Stimulated activated CD8-positive, alpha-beta memory T cell treated with anti-CD3 and anti-CD28 coated beads, Interleukin-7, amount 100 ng/mL, for 24 hours (primary cell): ENCODE measurements around the gene SP140.
"Not testable (repeated sequence)": the region's sequence is repeated elsewhere in the genome, so short reads cannot be mapped to it uniquely, and the experiment has no call there.

ENCODE experiments used
- DNase-seq: peaks from one replicate; pipeline ENCODE4 v3.0.0-alpha.2; 2020; ENCODE audit warnings: low read depth

SP140 gene

DNA sequence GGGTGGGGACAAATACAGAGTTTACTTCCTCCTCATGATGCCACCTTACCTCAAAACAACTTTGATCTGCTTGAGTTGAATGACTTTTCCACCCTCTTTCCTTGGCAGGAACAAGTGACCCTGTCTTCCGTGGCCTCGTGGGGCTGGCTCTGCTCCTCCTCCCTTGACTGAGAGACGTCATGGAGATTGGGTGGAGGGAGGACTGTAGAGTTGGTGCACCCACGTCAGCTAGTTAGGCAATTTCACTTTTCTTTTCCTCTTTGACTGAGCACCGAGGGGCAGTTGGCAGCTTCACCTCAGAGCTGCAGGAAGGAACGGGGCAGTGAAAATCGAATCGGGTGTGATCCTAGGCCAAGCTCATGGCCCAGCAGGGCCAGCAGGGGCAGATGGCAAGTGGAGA, at the start of gene SP140:
Gene SP140, plus strand, starts transcription at position 251 of the 400 bp plus-strand sequence. Its CDS starts 109 bp downstream, at position 360.
- DNase-seq, result peak; percentile 39

DNA sequence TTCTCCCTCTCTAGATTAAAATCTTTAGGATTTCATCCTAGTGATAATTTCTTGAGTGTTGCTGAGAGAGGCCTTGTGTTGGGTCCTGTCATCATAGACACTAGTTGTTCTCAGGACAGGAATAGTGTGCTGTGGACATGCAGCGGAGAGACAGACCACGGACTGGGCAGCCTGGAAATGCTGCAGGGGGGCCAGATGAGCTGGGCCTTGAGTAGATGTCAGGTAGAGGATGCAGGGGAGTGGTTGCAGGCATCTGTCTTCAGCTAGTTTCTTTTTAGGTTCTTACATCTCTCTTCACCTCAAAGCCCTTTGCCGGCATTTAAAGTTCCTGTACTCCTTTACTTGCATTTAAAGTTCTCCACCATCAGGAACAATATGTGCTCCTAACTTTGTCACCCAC, 48.5 kb upstream of the SP140 start:
- no peak for DNase-seq

DNA sequence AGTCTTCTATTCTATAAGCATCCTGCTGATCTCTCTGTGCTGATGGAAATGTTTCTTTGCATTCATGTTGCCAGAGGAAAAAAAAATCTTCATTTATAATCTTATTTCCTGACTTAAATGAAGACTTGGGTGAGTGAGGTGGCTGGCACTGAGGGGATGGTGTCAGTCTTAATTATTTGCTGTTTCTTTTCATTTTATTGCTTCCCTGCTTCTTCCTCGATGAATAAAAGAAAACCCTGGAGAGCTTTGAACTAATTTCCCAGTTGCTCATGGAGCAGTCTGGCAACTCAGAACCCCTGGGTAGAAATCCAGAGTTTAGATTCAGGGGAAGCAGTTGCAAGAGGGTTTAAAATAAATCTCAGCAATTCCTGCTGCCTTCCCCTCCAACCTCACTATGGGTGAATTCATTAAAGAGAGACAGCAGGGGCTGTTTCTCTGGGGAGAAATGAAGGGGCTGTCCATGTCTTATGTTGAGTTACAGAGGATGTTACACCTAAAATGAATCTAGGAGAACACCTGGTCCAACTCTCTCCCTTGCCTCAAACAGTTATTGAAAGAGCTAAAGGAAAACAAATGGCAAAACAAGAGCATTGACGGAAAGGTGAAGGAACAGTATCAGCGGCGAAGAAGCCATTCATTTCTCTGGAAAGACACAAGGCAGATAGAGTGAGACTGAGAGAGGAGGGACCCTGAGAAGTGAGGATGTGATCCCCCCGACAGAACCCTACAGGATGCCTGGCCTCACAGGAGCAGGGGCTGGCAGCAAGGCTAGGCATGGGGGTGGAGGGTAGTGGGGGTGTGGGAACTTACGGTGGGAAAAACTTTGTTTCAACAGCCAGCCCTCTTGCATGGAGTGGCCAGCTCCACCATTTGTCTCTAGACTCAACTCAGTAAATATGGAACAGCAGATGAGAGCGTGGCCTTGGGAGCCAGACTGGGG, 46.7 kb upstream of the SP140 start:
- DNase-seq, result no peak

DNA sequence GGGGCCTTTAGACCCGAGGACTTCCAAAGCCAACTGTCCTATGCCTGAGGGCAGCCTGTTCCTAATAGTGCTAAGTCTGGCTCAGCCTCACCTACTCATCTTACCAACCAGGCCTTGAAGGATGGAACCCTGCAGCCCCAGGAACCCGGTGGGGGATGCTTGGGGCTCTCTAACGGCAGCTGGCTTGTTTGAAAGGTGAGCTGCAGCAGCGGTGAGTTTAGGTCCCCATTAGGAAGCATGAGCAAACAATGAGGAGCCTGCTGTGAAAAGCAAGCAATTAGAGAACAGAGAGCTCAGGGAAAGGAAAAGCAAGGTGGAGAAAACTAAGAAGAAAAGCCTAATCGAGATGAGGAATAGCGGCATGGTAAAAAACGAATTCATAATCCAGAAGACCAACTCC, 45.6 kb upstream of the SP140 start:
- no peak for DNase-seq

DNA sequence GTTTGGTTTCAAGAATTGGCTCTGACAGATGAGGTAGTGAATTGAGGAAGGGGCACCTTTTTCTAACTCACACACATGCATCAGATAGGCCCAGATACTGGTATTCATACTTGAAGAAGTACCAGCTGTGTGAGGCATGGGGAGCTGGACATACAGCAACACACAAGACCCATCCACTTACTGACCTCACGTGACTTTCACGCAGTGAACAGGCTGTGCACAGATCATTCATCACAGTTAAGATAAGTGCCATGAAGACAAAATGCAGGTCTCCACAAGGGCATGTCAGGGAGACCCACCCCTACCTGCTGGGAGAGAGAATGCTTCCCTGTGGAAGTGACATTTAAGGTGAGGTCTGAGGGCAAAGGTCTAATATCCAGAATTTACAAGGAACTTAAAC, 44.3 kb upstream of the SP140 start:
- DNase-seq, result no peak

DNA sequence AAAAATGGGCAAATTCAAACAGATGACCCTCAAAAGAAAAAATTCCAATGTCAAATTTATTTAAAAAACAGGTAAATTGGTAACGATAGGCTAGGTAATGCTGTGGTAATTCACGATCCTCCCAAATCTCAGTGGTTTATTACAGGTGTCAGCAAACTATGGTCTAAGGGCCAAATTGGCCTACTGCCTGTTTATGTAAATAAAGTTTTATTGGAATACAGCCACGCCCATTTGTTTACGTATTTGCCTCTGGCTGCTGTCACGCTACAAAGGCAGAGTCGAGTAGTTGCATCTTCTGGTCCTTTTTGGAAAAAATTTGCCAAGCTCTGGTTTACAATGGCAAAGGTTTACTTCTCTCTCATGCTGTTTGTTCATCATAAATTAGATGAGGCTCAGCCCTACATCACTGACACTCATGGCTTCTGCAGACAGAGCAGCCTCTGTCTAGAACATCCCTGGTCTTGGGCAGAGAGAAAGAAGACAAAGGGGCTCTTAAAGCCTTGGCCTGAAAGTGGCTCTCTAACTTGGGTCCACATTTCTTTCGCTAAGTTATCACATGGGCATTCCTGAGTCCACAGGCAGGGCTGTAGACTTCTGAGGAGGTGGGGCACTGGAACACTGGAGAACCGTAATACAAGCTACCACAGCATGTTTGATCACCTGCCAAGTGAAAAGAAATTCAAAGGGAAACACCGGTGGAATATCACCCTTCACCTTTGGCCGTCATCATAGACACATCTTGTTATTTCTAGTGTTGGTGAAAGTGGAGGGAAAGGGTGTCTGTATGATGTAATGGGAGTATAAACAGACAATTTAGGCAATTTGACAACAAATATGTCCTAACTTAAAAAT, 40.6 kb upstream of the SP140 start:
- no peak for DNase-seq

DNA sequence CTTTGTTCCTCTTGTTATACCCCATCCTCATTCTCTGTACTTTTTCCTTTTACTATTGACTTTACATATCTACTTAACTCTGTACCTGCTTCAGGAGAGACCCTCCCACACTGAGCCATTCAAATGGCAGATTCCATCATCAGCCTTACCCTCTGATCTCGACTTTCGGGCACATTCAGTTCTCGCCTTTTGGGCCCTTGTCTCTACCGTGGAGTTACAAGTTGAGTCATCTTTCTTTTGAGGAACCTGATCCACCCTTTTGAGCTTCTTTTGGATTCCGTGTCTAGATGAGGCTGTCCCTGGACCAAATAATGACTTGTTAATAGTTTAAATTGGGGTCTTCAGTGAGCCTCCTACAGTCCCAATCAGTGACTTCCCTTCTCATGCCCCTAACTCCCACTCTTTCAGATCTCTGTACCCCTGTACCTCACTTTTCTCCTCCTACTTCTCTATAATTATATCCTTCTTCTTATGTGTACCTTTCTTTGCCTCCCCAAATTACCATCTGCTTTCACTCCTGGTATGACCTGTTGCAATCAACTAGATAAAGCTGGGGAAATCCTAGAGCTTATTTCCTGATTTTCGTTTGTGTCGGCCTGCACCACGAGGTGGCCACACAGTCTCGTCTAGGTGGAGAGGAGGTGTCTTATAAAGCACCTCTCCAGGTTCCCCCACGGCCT, 23.0 kb upstream of the SP140 start:
- no peak for DNase-seq

DNA sequence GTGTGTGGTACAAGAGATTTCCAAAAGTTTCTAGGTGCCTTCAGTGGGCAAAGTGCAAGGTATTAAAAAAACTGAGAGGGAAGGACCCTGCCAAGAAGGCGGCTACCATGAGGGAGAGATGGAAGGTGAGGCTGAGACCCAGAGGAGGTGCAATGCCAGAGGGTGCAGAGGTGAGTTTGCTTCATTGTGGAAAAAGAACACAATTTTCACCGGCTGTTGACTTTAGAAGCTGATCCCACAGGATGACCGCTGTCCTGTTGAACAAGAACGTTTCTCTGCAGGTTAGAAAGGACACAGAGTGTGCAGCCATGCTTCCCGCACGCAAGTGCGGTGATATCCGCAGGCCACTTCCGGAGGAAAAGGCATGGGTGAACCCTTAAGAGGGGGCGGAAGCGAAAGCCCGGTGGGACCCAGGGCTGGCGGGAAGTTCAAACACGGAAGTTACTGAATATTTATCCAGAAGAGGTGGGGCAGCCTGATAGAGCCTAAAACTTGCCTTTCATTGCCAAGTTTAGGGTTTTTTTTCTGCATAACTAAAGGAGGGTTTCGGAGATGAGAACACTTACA, 22.3 kb upstream of the SP140 start:
- DNase-seq, result no peak

DNA sequence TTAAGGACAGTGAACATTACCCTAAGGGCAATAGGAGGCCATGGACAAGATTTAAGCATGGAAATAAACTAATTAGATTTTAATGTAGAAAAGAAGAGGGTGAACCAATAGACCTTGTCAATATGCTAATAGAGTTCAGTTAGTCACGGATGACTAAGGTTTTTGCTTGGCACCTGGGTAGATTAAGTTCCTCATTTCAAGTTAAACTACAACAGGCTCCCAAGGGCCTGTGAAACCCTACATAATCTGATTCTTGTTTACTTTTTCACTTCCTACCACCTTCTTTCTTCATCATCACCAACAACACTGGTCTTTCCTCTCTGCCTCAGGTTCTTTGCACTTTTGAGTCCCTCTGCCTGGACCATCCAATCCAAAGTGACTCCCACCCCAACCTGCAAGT, 20.5 kb upstream of the SP140 start:
- DNase-seq, result no peak

DNA sequence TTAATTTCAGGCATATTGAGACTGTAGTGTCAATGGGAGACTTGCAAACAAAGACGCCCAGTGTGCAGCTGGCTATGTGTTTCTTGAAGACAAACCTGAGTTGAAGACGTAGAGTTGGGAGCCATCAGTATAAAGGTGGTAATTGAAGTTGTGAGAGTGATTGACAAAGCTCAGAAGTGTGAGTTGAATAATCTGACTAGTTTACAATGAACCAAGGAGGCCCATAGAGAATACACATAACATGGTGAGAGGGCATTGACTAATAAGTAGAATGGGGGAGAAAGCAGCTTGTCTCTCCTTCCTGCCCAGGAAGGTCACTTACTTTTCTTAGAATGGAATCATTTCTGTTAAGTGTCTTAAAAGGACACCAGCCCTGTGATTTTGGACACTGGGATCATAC, 19.8 kb upstream of the SP140 start:
- no peak for DNase-seq

DNA sequence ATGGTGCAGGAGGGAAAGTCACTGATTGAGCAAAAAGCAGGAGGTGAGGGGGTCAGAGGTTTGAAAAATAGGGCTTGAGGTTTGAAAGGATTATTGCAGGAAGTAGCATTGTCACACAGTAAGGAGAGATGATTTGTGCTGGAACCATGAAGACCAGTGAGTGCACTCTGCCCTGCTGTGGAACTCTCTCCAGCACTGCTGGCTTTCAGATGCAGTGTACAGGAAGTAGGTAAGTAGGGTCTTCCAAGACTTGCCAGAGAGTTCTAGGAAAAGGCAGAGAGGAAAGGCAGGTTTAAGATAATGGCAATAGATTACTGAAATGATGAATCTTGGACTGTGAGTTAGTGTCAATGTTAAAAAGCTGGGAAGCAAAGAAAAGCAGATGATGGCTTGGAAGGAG, 17.0 kb upstream of the SP140 start:
- no peak for DNase-seq

DNA sequence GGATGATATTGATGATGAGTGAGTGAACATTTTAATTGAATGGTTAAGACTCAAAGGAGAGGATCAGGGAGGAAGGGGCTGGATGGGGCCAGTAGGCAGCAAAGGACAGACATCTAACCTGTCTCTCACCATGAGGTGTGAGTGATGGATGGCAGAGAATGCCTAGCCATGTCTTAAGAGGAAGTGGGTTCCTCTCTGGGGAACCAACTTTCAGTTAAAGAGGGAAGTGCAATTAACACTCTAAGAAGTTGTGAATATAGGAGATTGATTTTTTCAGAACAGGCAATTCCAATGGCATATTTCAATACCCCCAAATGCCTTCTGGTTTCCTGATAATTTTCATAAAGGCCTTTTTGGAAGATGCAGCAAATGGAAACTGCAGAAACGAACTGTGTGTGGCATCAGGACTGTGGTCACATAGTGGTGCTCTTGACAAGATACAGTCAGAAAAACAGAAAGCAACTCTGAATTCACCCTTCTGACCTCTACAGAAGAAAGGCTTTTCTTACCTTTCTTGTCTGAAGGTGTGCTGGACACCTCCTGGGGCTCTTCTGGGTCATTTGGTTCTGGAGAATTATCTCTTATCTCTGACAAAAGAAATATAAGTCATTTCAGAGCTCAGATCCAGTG, 16.0 kb upstream of the SP140 start:
- DNase-seq, result no peak

DNA sequence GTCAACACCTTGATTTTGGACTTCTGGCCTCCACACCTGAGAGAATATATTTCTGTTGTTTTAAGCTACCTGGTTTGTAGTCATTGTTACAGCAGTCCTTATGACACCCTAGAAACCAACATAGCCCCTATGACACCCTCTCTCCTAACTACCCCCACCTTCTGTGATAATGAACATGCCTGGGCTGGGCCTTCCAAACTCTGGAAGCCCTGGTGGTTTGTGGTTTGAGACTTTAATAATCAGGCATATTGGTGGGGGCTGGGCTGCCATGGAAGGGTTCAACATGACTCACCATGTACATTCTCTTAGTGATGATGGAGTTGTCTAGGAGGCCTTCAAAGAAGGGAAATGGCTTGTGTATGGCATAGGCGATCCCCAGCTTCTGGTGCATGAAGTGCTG, 9.0 kb upstream of the SP140 start:
- DNase-seq, result no peak

DNA sequence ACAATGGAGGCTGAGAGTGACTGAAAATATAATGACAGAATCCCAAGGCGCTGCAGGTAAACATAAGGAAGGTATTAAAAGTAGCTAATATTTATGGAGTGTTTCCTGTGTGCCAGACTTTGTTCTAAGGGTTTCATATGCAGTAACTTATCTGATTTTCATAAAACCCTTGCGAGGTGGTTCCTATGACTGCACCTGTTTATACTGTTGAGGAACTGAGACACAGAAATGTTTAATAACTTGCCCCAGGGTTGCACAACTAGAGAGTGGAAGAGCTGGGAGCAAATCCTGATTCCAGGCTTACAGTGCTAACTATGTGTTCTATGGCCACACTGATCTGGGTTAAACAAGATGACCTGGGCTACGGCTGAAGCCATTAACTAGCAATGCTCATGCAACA, 8.1 kb upstream of the SP140 start:
- no peak for DNase-seq

DNA sequence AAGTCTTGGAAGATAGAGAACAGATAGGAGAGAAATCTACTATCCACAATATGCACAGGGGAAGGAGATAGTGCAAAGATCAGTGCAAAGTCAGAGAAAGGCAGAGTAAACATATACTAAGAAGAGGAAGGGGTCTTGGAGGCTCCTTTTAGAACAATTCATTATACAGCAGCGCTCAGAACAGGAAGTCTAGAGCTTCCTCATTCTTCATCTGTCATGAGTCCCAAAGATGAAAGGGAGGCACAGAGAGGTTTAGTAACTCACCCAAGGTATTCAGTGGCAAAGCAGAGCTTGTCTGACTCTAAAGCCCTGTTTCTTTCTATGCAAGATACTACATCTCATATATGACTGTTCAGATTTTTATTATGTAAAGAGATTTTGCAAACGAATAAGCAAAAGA, 7.1 kb upstream of the SP140 start:
- DNase-seq, result no peak

DNA sequence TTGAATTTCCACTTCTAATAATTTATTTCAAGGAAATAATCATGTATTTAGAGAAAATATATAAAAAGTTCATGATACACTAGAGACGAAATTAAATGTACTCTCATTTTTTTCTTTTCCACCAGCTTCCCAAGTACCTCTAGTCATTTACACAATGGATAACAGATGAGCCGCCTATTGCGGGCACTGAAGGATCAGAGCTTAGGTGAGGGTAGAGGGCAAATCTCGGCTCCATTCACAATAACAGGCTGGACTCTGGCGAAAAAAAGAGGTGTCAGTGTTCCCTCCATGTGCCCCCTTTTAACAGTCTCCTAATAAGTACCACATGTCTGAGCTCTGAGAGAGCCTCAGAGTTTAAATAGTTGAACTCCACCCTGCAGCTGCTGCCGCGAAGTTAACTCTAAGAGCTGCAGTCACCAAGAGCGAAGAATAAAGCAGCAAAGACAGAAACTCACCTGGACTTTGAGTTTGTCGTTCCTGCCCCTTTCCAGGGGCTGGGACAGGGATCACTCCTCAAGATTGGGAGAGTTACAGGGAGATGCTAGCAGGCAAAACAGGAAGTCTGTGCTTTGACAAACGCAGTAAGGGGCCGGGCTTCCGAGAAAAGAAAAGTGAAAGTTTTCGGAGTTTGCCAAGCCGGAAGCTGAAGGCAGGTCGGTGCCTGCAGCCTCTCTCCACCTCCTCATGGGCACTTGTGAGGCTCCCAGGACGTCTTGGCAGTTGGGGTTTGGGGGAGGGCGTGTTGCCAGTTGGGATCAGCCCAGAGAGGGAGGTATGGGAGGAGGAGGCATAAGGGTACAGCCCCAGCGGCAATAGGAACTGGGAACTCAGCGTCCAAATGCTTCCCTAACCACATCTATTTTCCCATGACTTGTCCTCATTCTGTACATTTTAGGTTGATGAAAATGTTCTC, 5.9 kb upstream of the SP140 start, which contains the start of gene SP110:
Gene SP110, minus strand, starts transcription at position 566 of the 913 bp plus-strand sequence. CDS start 3,057 bp downstream, outside the sequence.
- DNase-seq, result peak; percentile 49

DNA sequence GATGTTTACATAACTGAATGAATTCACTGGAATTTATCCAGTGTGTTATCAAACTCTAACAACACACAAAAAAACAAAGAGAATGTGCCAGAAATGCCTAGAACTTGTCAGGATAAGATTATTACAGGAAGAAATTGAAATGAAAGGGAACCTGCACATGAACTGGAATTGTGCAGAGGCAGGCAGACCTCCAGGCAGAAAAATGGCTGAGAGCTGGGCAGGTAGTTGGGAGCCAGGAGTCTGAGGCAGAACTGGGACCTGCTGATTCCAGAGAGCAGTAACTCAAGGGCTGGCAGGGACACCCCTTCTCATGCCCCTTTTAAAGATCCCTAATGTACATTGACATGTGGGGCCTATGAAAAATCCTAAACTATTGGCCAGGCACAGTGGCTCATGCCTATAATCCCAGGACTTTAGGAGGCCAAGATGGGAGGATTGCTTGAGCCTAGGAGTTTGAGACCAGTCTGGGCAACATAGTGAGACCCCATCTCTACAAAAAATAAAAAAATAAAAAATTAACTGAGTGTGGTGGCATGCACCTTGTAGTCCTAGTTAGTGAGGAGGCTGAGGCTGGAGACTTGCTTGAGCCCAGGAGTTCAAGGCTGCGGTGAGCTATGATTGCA, 5.1 kb upstream of the SP140 start:
- DNase-seq, result no peak

DNA sequence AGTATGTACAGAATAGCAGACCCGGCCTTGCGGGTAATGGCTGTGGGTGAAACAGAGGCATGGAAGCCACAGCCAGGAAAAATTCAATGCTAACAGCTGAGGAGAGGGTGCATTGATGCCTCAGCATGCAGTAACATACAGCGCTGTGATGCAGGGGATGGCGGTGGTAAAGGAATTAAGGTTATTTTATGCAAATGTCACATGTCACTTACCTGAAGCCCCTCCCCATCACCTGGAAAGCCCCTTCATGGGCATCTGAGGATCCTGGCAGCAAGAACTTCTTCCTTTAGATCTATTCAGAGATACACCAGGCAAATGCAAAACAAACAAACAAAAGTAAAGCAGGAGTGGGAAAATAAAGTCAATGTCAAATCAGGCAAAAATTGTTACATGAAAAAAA, 4.0 kb upstream of the SP140 start:
- no peak for DNase-seq

DNA sequence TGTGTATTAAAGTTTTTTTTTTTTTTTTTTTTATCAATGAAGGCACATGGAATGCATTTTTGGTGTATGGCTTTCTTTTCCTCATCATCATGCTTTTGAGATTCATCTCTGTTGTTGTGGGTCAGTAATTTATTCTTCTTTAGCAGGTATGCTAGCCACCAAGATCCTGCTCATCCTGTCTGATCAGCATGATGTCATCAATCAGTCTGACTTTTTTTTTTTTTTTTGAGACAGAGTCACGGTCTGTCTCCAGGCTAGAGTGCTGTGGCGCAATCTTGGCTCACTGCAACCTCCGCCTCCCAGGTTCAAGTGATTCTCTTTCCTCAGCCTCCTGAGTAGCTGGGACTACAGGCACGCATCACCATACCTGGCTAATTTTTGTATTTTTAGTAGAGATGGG, 2.7 kb upstream of the SP140 start:
- not testable (repeated sequence) for DNase-seq

DNA sequence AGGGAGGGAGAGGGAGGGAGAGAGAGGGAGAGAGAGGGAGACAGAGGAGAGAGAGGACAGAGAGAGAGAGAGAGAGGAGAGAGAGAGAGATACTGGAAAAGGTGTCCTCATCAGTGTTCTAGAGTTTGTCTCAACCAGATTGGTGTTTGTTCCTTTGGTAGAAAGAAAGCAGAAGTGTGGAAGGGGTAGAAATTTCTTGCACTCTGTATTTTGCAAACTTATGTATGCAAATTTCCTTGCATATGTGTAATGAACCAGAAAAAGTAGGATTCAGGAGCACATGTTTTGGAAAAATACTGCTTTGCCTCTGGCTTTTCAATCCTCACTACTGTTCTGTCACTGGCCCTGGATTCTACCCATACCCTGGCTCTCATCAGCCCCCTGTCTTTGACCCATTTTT, 1.1 kb upstream of the SP140 start:
- DNase-seq, result no peak
